NK-92 treated with Interleukin-12 subunit alpha and Interleukin-12 subunit beta, amount 100 ng/mL, for 24 hours (cell line): ENCODE data around the gene CDHR3.

ENCODE experiments used
- DNase-seq: peaks from one replicate; lab custom pipeline; 2025; lab: John Stamatoyannopoulos, UW

Gene CDHR3

GRCh38 chr7:106049139-106049752 is 86.2 kb downstream of the CDHR3 start:
- no peak for DNase-seq

GRCh38 chr7:106050002-106050745 is 87.1 kb downstream of the CDHR3 start:
- DNase-seq = no peak

- DNase-seq = no peak
Observed at GRCh38 chr7:106050746-106051117, 87.7 kb downstream of the CDHR3 start.

GRCh38 chr7:106052681-106053080 is 89.6 kb downstream of the CDHR3 start:
- no peak for DNase-seq

- DNase-seq = no peak
Observed at GRCh38 chr7:106053109-106053508, 90.0 kb downstream of the CDHR3 start.

- DNase-seq = no peak
Observed at GRCh38 chr7:106054156-106054910, 91.3 kb downstream of the CDHR3 start.

GRCh38 chr7:106054971-106055532 is 92.0 kb downstream of the CDHR3 start:
- no peak for DNase-seq

GRCh38 chr7:106056513-106057203 is 93.6 kb downstream of the CDHR3 start:
- DNase-seq = peak; percentile 58

- DNase-seq = no peak
Observed at GRCh38 chr7:106057204-106057961, 94.3 kb downstream of the CDHR3 start.

- DNase-seq = peak; percentile 19
Observed at GRCh38 chr7:106057962-106058927, 95.2 kb downstream of the CDHR3 start.

GRCh38 chr7:106058928-106059324 is 95.9 kb downstream of the CDHR3 start:
- DNase-seq = no peak

GRCh38 chr7:106059556-106059955 is 96.5 kb downstream of the CDHR3 start:
- no peak for DNase-seq

- DNase-seq = no peak
Observed at GRCh38 chr7:106060394-106060920, 97.4 kb downstream of the CDHR3 start.

- DNase-seq = no peak
Observed at GRCh38 chr7:106061301-106061979, 98.4 kb downstream of the CDHR3 start.

- no peak for DNase-seq
Observed at GRCh38 chr7:106062006-106062405, 98.9 kb downstream of the CDHR3 start.

GRCh38 chr7:106062521-106062931 is 99.5 kb downstream of the CDHR3 start:
- no peak for DNase-seq

- DNase-seq = no peak
Observed at GRCh38 chr7:106063024-106063423, 100.0 kb downstream of the CDHR3 start.

GRCh38 chr7:106063692-106064091 is 100.6 kb downstream of the CDHR3 start:
- no peak for DNase-seq

GRCh38 chr7:106064316-106064715 is 101.3 kb downstream of the CDHR3 start:
- DNase-seq = no peak
